ENCODE measurements around the gene RUNX2.

The RUNX2 gene

DNA sequence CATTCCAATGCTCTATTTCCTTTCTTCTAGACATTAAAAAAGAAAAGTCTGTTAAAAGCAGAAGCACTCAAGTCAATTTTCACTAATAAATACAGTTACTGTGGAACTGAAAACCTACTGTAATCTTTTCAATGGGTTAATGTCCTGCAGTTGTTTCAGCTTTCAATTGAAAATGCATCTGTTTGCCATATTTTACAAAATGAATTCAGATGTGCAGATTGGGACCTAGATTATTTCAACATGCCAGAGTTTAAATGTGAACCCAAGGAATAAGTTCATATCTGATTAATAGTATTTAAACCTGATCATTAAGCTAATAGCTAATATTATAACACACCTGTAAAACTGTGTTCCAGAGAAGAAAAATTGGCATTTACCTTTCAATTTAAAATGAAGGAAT is 39.9 kb downstream of the RUNX2 start:
- H3K27ac ChIP-seq (ENCODE audit: extremely low read depth, low read depth, low read length): no peak overlapping the region
- no peaks in the 10 kb centered on the region for H3K36me3 ChIP-seq (ENCODE audit: control insufficient read depth in 2 of 2, insufficient read depth in 1 of 2, low read length in 2 of 2)
- peaks cover 7% of the 10 kb centered on the region; the same call in 1 of the 2 replicates for H3K4me1 ChIP-seq (ENCODE audit: control insufficient read depth, insufficient read depth, low read length)
- ChIA-PET POLR2A (no interaction called here), CTCF (interaction anchor here (0.6 to 1.7 kb wide), 3 partner anchors 347 to 712 kb away, joined by 3 to 6 read pairs (median 3); no protein-coding TSS in a partner anchor)
- TF ChIP-seq, protein P1, sequence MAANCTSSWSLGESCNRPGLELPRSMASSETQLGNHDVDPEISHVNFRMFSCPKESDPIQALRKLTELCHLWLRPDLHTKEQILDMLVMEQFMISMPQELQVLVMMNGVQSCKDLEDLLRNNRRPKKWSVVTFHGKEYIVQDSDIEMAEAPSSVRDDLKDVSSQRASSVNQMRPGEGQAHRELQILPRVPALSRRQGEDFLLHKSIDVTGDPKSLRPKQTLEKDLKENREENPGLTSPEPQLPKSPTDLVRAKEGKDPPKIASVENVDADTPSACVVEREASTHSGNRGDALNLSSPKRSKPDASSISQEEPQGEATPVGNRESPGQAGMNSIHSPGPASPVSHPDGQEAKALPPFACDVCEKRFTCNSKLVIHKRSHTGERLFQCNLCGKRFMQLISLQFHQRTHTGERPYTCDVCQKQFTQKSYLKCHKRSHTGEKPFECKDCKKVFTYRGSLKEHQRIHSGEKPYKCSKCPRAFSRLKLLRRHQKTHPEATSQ (tag by site-specific recombination; IDR thresholded peaks at IDR 0.05): no peak
- TF ChIP-seq, protein P2, sequence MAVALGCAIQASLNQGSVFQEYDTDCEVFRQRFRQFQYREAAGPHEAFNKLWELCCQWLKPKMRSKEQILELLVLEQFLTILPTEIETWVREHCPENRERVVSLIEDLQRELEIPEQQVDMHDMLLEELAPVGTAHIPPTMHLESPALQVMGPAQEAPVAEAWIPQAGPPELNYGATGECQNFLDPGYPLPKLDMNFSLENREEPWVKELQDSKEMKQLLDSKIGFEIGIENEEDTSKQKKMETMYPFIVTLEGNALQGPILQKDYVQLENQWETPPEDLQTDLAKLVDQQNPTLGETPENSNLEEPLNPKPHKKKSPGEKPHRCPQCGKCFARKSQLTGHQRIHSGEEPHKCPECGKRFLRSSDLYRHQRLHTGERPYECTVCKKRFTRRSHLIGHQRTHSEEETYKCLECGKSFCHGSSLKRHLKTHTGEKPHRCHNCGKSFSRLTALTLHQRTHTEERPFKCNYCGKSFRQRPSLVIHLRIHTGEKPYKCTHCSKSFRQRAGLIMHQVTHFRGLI (tag by site-specific recombination; IDR thresholded peaks at IDR 0.05): no peak
- H3K4me3 ChIP-seq (ENCODE audit: low read depth, low read length): no peak overlapping the region
- no peaks in the 10 kb centered on the region for H3K9me3 ChIP-seq (ENCODE audit: control insufficient read depth, insufficient read depth, low read depth, low read length)

DNA sequence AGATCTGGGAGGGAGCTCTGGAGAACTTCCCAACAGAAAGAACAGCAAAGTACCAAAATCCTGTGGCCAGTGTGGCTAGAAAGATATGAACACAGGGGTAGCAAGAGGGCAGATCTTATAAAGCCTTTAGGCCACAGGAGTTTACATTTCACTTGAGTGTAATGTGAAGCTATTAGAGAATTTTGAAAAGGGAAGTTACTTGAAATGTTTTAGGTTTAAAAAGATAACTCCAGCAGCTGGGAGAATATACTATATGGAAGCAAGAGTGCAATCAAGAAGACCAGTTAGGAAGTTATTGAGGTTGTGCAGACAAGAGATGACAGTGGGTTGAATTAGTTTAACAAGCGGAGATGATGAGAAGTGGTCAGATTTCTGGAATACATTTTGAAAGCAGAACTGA is 41.7 kb downstream of the RUNX2 start:
- Histone ChIP-seq H3K4me1 (ENCODE audit: control insufficient read depth, insufficient read depth, low read length) (peaks cover 7% of the 10 kb centered on the region; the same call in 1 of the 2 replicates), H3K27ac (ENCODE audit: extremely low read depth, low read depth, low read length) (no peak overlapping the region), H3K9me3 (ENCODE audit: control insufficient read depth, insufficient read depth, low read depth, low read length) (no peaks in the 10 kb centered on the region), H3K4me3 (ENCODE audit: low read depth, low read length) (no peak overlapping the region), H3K36me3 (ENCODE audit: control insufficient read depth in 2 of 2, insufficient read depth in 1 of 2, low read length in 2 of 2) (no peaks in the 10 kb centered on the region)
- CTCF ChIA-PET: interaction anchor here (0.6 to 1.1 kb wide), 2 partner anchors 8 to 966 kb away, joined by 3 read pairs; partner anchors contain the start of gene SUPT3H
- TF ChIP-seq, protein P1 (tag by site-specific recombination; IDR thresholded peaks at IDR 0.05): no peak
- TF ChIP-seq ZNF354C (tag by site-specific recombination; IDR thresholded peaks at IDR 0.05; ENCODE audit: borderline replicate concordance, low read depth): no peak
- no peak for TF ChIP-seq ZNF654 (tag by site-specific recombination; IDR thresholded peaks at IDR 0.05; ENCODE audit: low read depth)
- TF ChIP-seq ZNF707 (tag by site-specific recombination; IDR thresholded peaks at IDR 0.05): no peak
- TF ChIP-seq ZNF19 (tag by site-specific recombination; IDR thresholded peaks at IDR 0.05; ENCODE audit: low read depth): no peak
- no peak for TF ChIP-seq GLIS1 (tag by site-specific recombination; IDR thresholded peaks at IDR 0.05)
- no peak for TF ChIP-seq TCF7L2 (IDR thresholded peaks at IDR 0.05; ENCODE audit: borderline replicate concordance, low read depth, low read length)
- TF ChIP-seq, protein P3, sequence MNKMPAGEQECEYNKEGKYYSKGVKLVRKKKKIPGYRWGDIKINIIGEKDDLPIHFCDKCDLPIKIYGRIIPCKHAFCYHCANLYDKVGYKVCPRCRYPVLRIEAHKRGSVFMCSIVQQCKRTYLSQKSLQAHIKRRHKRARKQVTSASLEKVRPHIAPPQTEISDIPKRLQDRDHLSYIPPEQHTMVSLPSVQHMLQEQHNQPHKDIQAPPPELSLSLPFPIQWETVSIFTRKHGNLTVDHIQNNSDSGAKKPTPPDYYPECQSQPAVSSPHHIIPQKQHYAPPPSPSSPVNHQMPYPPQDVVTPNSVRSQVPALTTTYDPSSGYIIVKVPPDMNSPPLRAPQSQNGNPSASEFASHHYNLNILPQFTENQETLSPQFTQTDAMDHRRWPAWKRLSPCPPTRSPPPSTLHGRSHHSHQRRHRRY (tag by site-specific recombination; IDR thresholded peaks at IDR 0.05): no peak
- no peak for TF ChIP-seq ZSCAN16 (tag by site-specific recombination; IDR thresholded peaks at IDR 0.05)
- no peak for TF ChIP-seq ZNF175 (tag by site-specific recombination; IDR thresholded peaks at IDR 0.05)
- TF ChIP-seq ZNF350 (tag by site-specific recombination; IDR thresholded peaks at IDR 0.05): no peak
- TF ChIP-seq, protein P4, sequence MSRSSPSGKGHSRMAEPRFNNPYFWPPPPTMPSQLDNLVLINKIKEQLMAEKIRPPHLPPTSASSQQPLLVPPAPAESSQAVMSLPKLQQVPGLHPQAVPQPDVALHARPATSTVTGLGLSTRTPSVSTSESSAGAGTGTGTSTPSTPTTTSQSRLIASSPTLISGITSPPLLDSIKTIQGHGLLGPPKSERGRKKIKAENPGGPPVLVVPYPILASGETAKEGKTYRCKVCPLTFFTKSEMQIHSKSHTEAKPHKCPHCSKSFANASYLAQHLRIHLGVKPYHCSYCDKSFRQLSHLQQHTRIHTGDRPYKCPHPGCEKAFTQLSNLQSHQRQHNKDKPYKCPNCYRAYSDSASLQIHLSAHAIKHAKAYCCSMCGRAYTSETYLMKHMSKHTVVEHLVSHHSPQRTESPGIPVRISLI (tag by site-specific recombination; IDR thresholded peaks at IDR 0.05): no peak
- no peak for TF ChIP-seq ZNF248 (tag by site-specific recombination; IDR thresholded peaks at IDR 0.05)
- no peak for TF ChIP-seq ZNF596 (tag by site-specific recombination; IDR thresholded peaks at IDR 0.05)
- TF ChIP-seq WT1 (tag by site-specific recombination; IDR thresholded peaks at IDR 0.05): no peak
- POLR2A ChIA-PET: interaction anchor here (1.5 kb wide), 1 partner anchor 8 kb away, joined by 6 read pairs; the partner anchor contains the start of gene SUPT3H
